Neural cell (in vitro differentiated cells): ENCODE results near the gene GFRA3. TPM values are rescaled to one million over a fixed set of nuclear protein-coding genes. Genes with fewer than 3 reads are reported as not detected.
A peak's percentile ranks its signal among the peaks of the same experiment; 100 is the strongest.

Experiments used
- H2AFZ ChIP-seq: fragments of 200-600, 300-800 bp; sonication (generic), shearing (Covaris generic); 2 replicates; pipeline ENCODE4 v1.6.0; 2014; ENCODE audit warnings: low read depth, mild to moderate bottlenecking, antibody characterized with exemption, low read length, moderate library complexity
- H3F3A ChIP-seq: fragments of 200-600 bp; shearing (Covaris generic); 2 replicates; pipeline ENCODE4 v1.6.1; 2016; ENCODE audit warnings: mild to moderate bottlenecking, moderate library complexity, mixed read lengths, antibody characterized with exemption, low read length; ENCODE audit not compliant: insufficient read depth, poor library complexity, severe bottlenecking
- H3K27ac ChIP-seq: fragments of 200-600, 300-800 bp; sonication (generic), shearing (Covaris generic); 2 replicates; pipeline ENCODE4 v1.5.1; 2014; ENCODE audit warnings: mild to moderate bottlenecking, low read length, moderate library complexity
- H3K27me3 ChIP-seq: fragments of 300-800, 200-600 bp; sonication (generic), shearing (Covaris generic); 2 replicates; pipeline ENCODE4 v1.6.0; 2014; ENCODE audit warnings: mild to moderate bottlenecking, low read depth, low read length, moderate library complexity; ENCODE audit not compliant: insufficient read depth
- H3K36me3 ChIP-seq: fragments of 300-800, 200-600 bp; sonication (generic), shearing (Covaris generic); 2 replicates; pipeline ENCODE4 v1.5.1; 2014; ENCODE audit warnings: mild to moderate bottlenecking, antibody characterized with exemption, low read length, moderate library complexity; ENCODE audit not compliant: insufficient read depth
- H3K4me2 ChIP-seq: fragments of 300-800, 200-600 bp; sonication (generic), shearing (Covaris generic); 2 replicates; pipeline ENCODE4 v1.6.0; 2014; ENCODE audit warnings: mild to moderate bottlenecking, low read length
- H3K4me3 ChIP-seq: fragments of 300-800, 200-600 bp; sonication (generic), shearing (Covaris generic); 2 replicates; pipeline ENCODE4 v1.5.1; 2014; ENCODE audit warnings: mild to moderate bottlenecking, low read length, moderate library complexity
- H3K79me2 ChIP-seq: fragments of 200-600 bp; shearing (Covaris generic); replicated peaks from 2 replicates; pipeline ENCODE4 v1.6.0; 2014; ENCODE audit warnings: mild to moderate bottlenecking, low read length, moderate library complexity; ENCODE audit not compliant: insufficient read depth
- H3K9ac ChIP-seq: fragments of 300-800, 200-600 bp; sonication (generic), shearing (Covaris generic); 2 replicates; pipeline ENCODE4 v1.6.1; 2016; ENCODE audit warnings: mild to moderate bottlenecking, low read length, mixed read lengths
- H3K9me2 ChIP-seq: fragments of 200-600 bp; shearing (Covaris generic); 2 replicates; pipeline ENCODE4 v1.6.1; 2016; ENCODE audit warnings: mild to moderate bottlenecking, low read length, mixed read lengths; ENCODE audit not compliant: insufficient read depth
- H3K9me3 ChIP-seq: fragments of 200-600, 300-800 bp; sonication (generic), shearing (Covaris generic); 2 replicates; pipeline ENCODE4 v1.6.1; 2016; ENCODE audit warnings: mild to moderate bottlenecking, mixed run types, low read length, moderate library complexity, mixed read lengths
- H4K20me1 ChIP-seq: fragments of 200-600 bp; shearing (Covaris generic); 2 replicates; pipeline ENCODE4 v1.6.1; 2016; ENCODE audit warnings: mild to moderate bottlenecking, mixed run types; ENCODE audit not compliant: insufficient read depth
- CTCF ChIP-seq: fragments of 450-650 bp; IDR thresholded peaks from 2 replicates; pipeline ENCODE4 v1.5.1; 2014; ENCODE audit warnings: antibody characterized with exemption, mild to moderate bottlenecking, moderate library complexity; ENCODE audit not compliant: poor library complexity, severe bottlenecking
- EP300 ChIP-seq: fragments of 450-650 bp; conservative IDR thresholded peaks from 2 replicates; pipeline ENCODE4 v1.6.1; 2014; ENCODE audit warnings: antibody characterized with exemption, mild to moderate bottlenecking, moderate library complexity; ENCODE audit not compliant: poor library complexity, severe bottlenecking
- EZH2 ChIP-seq: fragments of 200-600, 300-800 bp; shearing (Covaris generic), sonication (generic); IDR thresholded peaks from 2 replicates; pipeline ENCODE4 v1.6.1; 2014; ENCODE audit warnings: antibody characterized with exemption, low read length, borderline replicate concordance, mild to moderate bottlenecking; ENCODE audit not compliant: insufficient read depth, poor library complexity, severe bottlenecking
- MXI1 ChIP-seq: fragments of 450-650 bp; conservative IDR thresholded peaks from 2 replicates; pipeline ENCODE4 v1.6.1; 2014; ENCODE audit warnings: antibody characterized with exemption, mild to moderate bottlenecking; ENCODE audit not compliant: poor library complexity, severe bottlenecking
- POLR2AphosphoS5 ChIP-seq: IDR thresholded peaks from 2 replicates; pipeline ENCODE4 v1.6.1; 2012
- RAD21 ChIP-seq: fragments of 450-650 bp; conservative IDR thresholded peaks from 2 replicates; pipeline ENCODE4 v1.6.1; 2014; ENCODE audit warnings: antibody characterized with exemption, mild to moderate bottlenecking, moderate library complexity
- REST ChIP-seq: IDR thresholded peaks from 2 replicates; pipeline ENCODE4 v1.6.1; 2012; ENCODE audit warnings: borderline replicate concordance
- SMC3 ChIP-seq: fragments of 450-650 bp; conservative IDR thresholded peaks from 2 replicates; pipeline ENCODE4 v1.6.1; 2014; ENCODE audit warnings: antibody characterized with exemption, mild to moderate bottlenecking, moderate library complexity; ENCODE audit not compliant: poor library complexity
- TAF1 ChIP-seq: IDR thresholded peaks from 2 replicates; pipeline ENCODE4 v1.6.1; 2012; ENCODE audit warnings: low read depth
- polyA plus RNA-seq: library from polyadenylated mRNA; depleted of rRNA; stranded (reverse); fragments of >200 nt; gene quantifications from 2 replicates; pipeline ENCODE4 v1.2.3, GENCODE V29; 2014

GFRA3 gene
- polyA plus RNA-seq, 1 donor from 2014 or later: not detected

GRCh38 chr5:138273834-138274188 is 610 bp downstream of the GFRA3 start:
- Histone ChIP-seq H3F3A (no peaks in the 10 kb centered on the region), H3K9me3 (no peaks in the 10 kb centered on the region), H3K4me3 (peak overlapping the region; percentile 73), H3K4me2 (no peak overlapping the region), H4K20me1 (no peaks in the 10 kb centered on the region), H3K36me3 (no peaks in the 10 kb centered on the region), H3K9ac (peak overlapping the region; percentile 38), H3K27ac (no peak overlapping the region), H3K27me3 (peaks cover 22% of the 10 kb centered on the region), H3K9me2 (no peaks in the 10 kb centered on the region), H2AFZ (no peak overlapping the region), H3K79me2 (no peaks in the 10 kb centered on the region)
- TF ChIP-seq MXI1 (no peak), TAF1 (no peak), CTCF (no peak), SMC3 (no peak), REST (no peak), RAD21 (no peak), EZH2 (no peak), EP300 (no peak), POLR2AphosphoS5 (no peak)

- H4K20me1 ChIP-seq: no peaks in the 10 kb centered on the region
- no peaks in the 10 kb centered on the region for H3K9me3 ChIP-seq
- TF ChIP-seq MXI1: no peak
- TF ChIP-seq POLR2AphosphoS5: no peak
- no peak for TF ChIP-seq TAF1
- no peak for TF ChIP-seq EP300
- no peak for TF ChIP-seq REST
- no peak for TF ChIP-seq EZH2
- TF ChIP-seq RAD21: no peak
- no peak for TF ChIP-seq CTCF
- no peak for TF ChIP-seq SMC3
- H3K36me3 ChIP-seq: no peaks in the 10 kb centered on the region
- no peak overlapping the region for H3K4me3 ChIP-seq
- no peak overlapping the region for H3K4me2 ChIP-seq
- H2AFZ ChIP-seq: no peak overlapping the region
- no peak overlapping the region for H3K9ac ChIP-seq
- H3K27me3 ChIP-seq: peaks cover 22% of the 10 kb centered on the region
- H3K79me2 ChIP-seq: no peaks in the 10 kb centered on the region
- H3K9me2 ChIP-seq: no peaks in the 10 kb centered on the region
- H3K27ac ChIP-seq: no peak overlapping the region
- H3F3A ChIP-seq: no peaks in the 10 kb centered on the region
Measured at GRCh38 chr5:138272681-138273080, 1.7 kb downstream of the GFRA3 start.
